ENCODE results near the gene MRTFA. TPM values are rescaled to one million over a fixed set of nuclear protein-coding genes. Genes with fewer than 3 reads are reported as not detected.

The MRTFA gene
- polyA plus RNA-seq, 1 experiment: 8.9 TPM

GRCh38 chr22:40433416-40434090 lies 203.0 kb downstream of the MRTFA start:
- CTCF ChIA-PET: interaction anchor here (0.7 to 3.3 kb wide), 5 partner anchors 8 to 213 kb away, joined by 3 to 17 read pairs (median 3); no protein-coding TSS in a partner anchor
- Histone ChIP-seq H3K36me3 (ENCODE audit: control insufficient read depth, insufficient read depth, low read length) (peaks cover 15% of the 10 kb centered on the region), H3K27me3 (ENCODE audit: control insufficient read depth, insufficient read depth, low read length) (no peaks in the 10 kb centered on the region), H3K4me3 (ENCODE audit: low read depth, low read length) (no peak overlapping the region)
- DNase-seq (ENCODE audit: low read depth): no peak
- POLR2A ChIA-PET: no interaction called here
- no peak for TF ChIP-seq CTCF (IDR thresholded peaks at IDR 0.05; ENCODE audit: insufficient read depth, low read depth, low read length)

- TF ChIP-seq CTCF (IDR thresholded peaks at IDR 0.05; ENCODE audit: insufficient read depth, low read depth, low read length): no peak
- POLR2A ChIA-PET: no interaction called here
- CTCF ChIA-PET: interaction anchor here (0.5 to 3.3 kb wide), 5 partner anchors 8 to 214 kb away, joined by 3 to 17 read pairs (median 3); no protein-coding TSS in a partner anchor
- no peak for DNase-seq (ENCODE audit: low read depth)
- no peaks in the 10 kb centered on the region for H3K27me3 ChIP-seq (ENCODE audit: control insufficient read depth, insufficient read depth, low read length)
- no peak overlapping the region for H3K4me3 ChIP-seq (ENCODE audit: low read depth, low read length)
- peaks cover 20% of the 10 kb centered on the region for H3K36me3 ChIP-seq (ENCODE audit: control insufficient read depth, insufficient read depth, low read length)
Measured at GRCh38 chr22:40432625-40433024, 203.9 kb downstream of the MRTFA start.

- DNase-seq (ENCODE audit: low read depth): no peak
- TF ChIP-seq CTCF (IDR thresholded peaks at IDR 0.05; ENCODE audit: insufficient read depth, low read depth, low read length): no peak
- H3K27me3 ChIP-seq (ENCODE audit: control insufficient read depth, insufficient read depth, low read length): no peaks in the 10 kb centered on the region
- no peak overlapping the region for H3K4me3 ChIP-seq (ENCODE audit: low read depth, low read length)
- ChIA-PET CTCF (interaction anchor here (0.5 to 3.3 kb wide), 2 partner anchors 210 to 214 kb away, joined by 3 to 17 read pairs; no protein-coding TSS in a partner anchor), POLR2A (no interaction called here)
- peaks cover 20% of the 10 kb centered on the region for H3K36me3 ChIP-seq (ENCODE audit: control insufficient read depth, insufficient read depth, low read length)
Measured at GRCh38 chr22:40432157-40432556, 204.4 kb downstream of the MRTFA start.

- TF ChIP-seq CTCF (IDR thresholded peaks at IDR 0.05; ENCODE audit: insufficient read depth, low read depth, low read length): no peak
- Histone ChIP-seq H3K36me3 (ENCODE audit: control insufficient read depth, insufficient read depth, low read length) (peaks cover 24% of the 10 kb centered on the region), H3K4me3 (ENCODE audit: low read depth, low read length) (no peak overlapping the region), H3K27me3 (ENCODE audit: control insufficient read depth, insufficient read depth, low read length) (no peaks in the 10 kb centered on the region)
- POLR2A ChIA-PET: no interaction called here
- DNase-seq (ENCODE audit: low read depth): no peak
- CTCF ChIA-PET: interaction anchor here (0.6 to 1.1 kb wide), 2 partner anchors 56 to 384 kb away, joined by 3 read pairs; no protein-coding TSS in a partner anchor
Measured at GRCh38 chr22:40430991-40431390, 205.5 kb downstream of the MRTFA start.

GRCh38 chr22:40429481-40429880 lies 207.0 kb downstream of the MRTFA start:
- Histone ChIP-seq H3K4me3 (ENCODE audit: low read depth, low read length) (no peak overlapping the region), H3K27me3 (ENCODE audit: control insufficient read depth, insufficient read depth, low read length) (no peaks in the 10 kb centered on the region), H3K36me3 (ENCODE audit: control insufficient read depth, insufficient read depth, low read length) (peaks cover 33% of the 10 kb centered on the region)
- no peak for DNase-seq (ENCODE audit: low read depth)
- ChIA-PET CTCF (no interaction called here), POLR2A (no interaction called here)
- no peak for TF ChIP-seq CTCF (IDR thresholded peaks at IDR 0.05; ENCODE audit: insufficient read depth, low read depth, low read length)
